Thymus (tissue), 11 donors: ENCODE results near the gene QSOX2. TPM values are rescaled to one million over a fixed set of nuclear protein-coding genes. Genes with fewer than 3 reads are reported as not detected.

Experiments
- DNase-seq, 9 donors: peaks; one replicate each; pipeline ENCODE4 v3.0.0-alpha.2; 2013; ENCODE audit warnings: low spot score in 9 of 9, low read depth in 6 of 9, missing footprints in 1 of 9
- H3K27ac ChIP-seq, 2 donors: one replicate each; pipeline ENCODE4 v1.5.1; 2013; ENCODE audit warnings: control low read depth in 1 of 2, low read depth in 1 of 2, low read length in 1 of 2, mild to moderate bottlenecking in 1 of 2, moderate library complexity in 1 of 2
- H3K27me3 ChIP-seq, 2 donors: one replicate each; pipeline ENCODE4 v1.5.1; 2013; ENCODE audit warnings: low read length in 1 of 2; ENCODE audit not compliant: control insufficient read depth in 2 of 2, insufficient read depth in 1 of 2
- H3K36me3 ChIP-seq, 2 donors: one replicate each; pipeline ENCODE4 v1.5.1; 2013; ENCODE audit warnings: low read length in 1 of 2, mild to moderate bottlenecking in 1 of 2, moderate library complexity in 1 of 2; ENCODE audit not compliant: control insufficient read depth in 2 of 2, insufficient read depth in 2 of 2
- H3K4me1 ChIP-seq, 2 donors: one replicate each; pipeline ENCODE4 v1.5.1; 2013; ENCODE audit warnings: low read length in 2 of 2; ENCODE audit not compliant: control insufficient read depth in 2 of 2, insufficient read depth in 2 of 2
- H3K4me3 ChIP-seq, 2 donors: one replicate each; pipeline ENCODE4 v1.5.1; 2013; ENCODE audit warnings: low read length in 2 of 2, control low read depth in 1 of 2, mild to moderate bottlenecking in 1 of 2
- H3K9me3 ChIP-seq, 2 donors: one replicate each; pipeline ENCODE4 v1.5.1; 2013; ENCODE audit warnings: low read length in 1 of 2, mild to moderate bottlenecking in 1 of 2; ENCODE audit not compliant: control insufficient read depth in 2 of 2, insufficient read depth in 1 of 2
- WGBS: extraction: QIAGEN DNeasy Blood & Tissue Kit; methylation state at CpG from one replicate; pipeline ENCODE4 v1.1.7; 2013; 5-methylcytosine and 5-hydroxymethylcytosine counted together
- polyA plus RNA-seq: library from polyadenylated mRNA; stranded (reverse); fragments of 200-250 nt; gene quantifications from one replicate; pipeline ENCODE4 v1.2.3, GENCODE V29; 2013
- total RNA-seq: library from RNA; stranded (reverse); fragments of 120-200 nt; gene quantifications from one replicate; pipeline ENCODE4 v1.2.4, GENCODE V29; 2013
- donor health status: healthy.

QSOX2 gene
- total and polyA plus RNA-seq, 2 donors = 3.9 to 11.5 TPM

GRCh38 chr9:136211441-136212344 lies 33.9 kb downstream of the QSOX2 start:
- H3K27ac ChIP-seq = no peak overlapping the region
- WGBS = 97% methylated on average over 35 of the region's 35 CpGs
- no peaks in the 10 kb centered on the region for H3K4me1 ChIP-seq
- H3K36me3 ChIP-seq = peaks cover 32 to 64% of the 10 kb centered on the region in 2 donors
- no peak for DNase-seq
- no peaks in the 10 kb centered on the region for H3K27me3 ChIP-seq
- no peak overlapping the region for H3K4me3 ChIP-seq
- peaks cover 0 to 3% of the 10 kb centered on the region in 2 donors for H3K9me3 ChIP-seq

GRCh38 chr9:136211006-136211405 lies 34.6 kb downstream of the QSOX2 start:
- WGBS = 97% methylated on average over 15 of the region's 15 CpGs

GRCh38 chr9:136210276-136210675 lies 35.3 kb downstream of the QSOX2 start:
- Histone ChIP-seq H3K27me3 (peaks cover 5 to 7% of the 10 kb centered on the region in 2 donors), H3K9me3 (peaks cover 0 to 3% of the 10 kb centered on the region in 2 donors), H3K4me1 (no peaks in the 10 kb centered on the region), H3K36me3 (peaks cover 22 to 53% of the 10 kb centered on the region in 2 donors), H3K27ac (no peak overlapping the region), H3K4me3 (no peak overlapping the region)
- DNase-seq = no peak
- 99% methylated on average over 16 of the region's 16 CpGs for WGBS

More at GRCh38 chr9:136211006-136211405, 34.6 kb downstream of the QSOX2 start:
- Histone ChIP-seq H3K27me3 (no peaks in the 10 kb centered on the region), H3K4me1 (no peaks in the 10 kb centered on the region), H3K27ac (no peak overlapping the region), H3K4me3 (no peak overlapping the region), H3K9me3 (peaks cover 0 to 3% of the 10 kb centered on the region in 2 donors), H3K36me3 (peaks cover 26 to 57% of the 10 kb centered on the region in 2 donors)
- DNase-seq = no peak

GRCh38 chr9:136209786-136210185 lies 35.8 kb downstream of the QSOX2 start:
- H3K4me1 ChIP-seq = no peaks in the 10 kb centered on the region
- peaks cover 9 to 11% of the 10 kb centered on the region in 2 donors for H3K27me3 ChIP-seq
- peaks cover 19 to 50% of the 10 kb centered on the region in 2 donors for H3K36me3 ChIP-seq
- no peak overlapping the region for H3K4me3 ChIP-seq
- peaks cover 0 to 3% of the 10 kb centered on the region in 2 donors for H3K9me3 ChIP-seq
- 96% methylated on average over 17 of the region's 17 CpGs for WGBS
- no peak for DNase-seq
- H3K27ac ChIP-seq = no peak overlapping the region

GRCh38 chr9:136209232-136209631 lies 36.4 kb downstream of the QSOX2 start:
- no peak for DNase-seq
- 98% methylated on average over 17 of the region's 17 CpGs for WGBS
- no peaks in the 10 kb centered on the region for H3K4me1 ChIP-seq

GRCh38 chr9:136208675-136209074 lies 36.9 kb downstream of the QSOX2 start:
- no peak for DNase-seq
- H3K4me3 ChIP-seq = no peak overlapping the region
- no peaks in the 10 kb centered on the region for H3K9me3 ChIP-seq
- H3K27ac ChIP-seq = no peak overlapping the region
- H3K4me1 ChIP-seq = no peaks in the 10 kb centered on the region
- WGBS = 96% methylated on average over 17 of the region's 17 CpGs
- H3K27me3 ChIP-seq = peaks cover 21 to 22% of the 10 kb centered on the region in 2 donors
- peaks cover 8 to 40% of the 10 kb centered on the region in 2 donors for H3K36me3 ChIP-seq

More at GRCh38 chr9:136209232-136209631, 36.4 kb downstream of the QSOX2 start:
- Histone ChIP-seq H3K36me3 (peaks cover 14 to 44% of the 10 kb centered on the region in 2 donors), H3K27me3 (peaks cover 15 to 17% of the 10 kb centered on the region in 2 donors), H3K9me3 (no peaks in the 10 kb centered on the region), H3K4me3 (no peak overlapping the region), H3K27ac (no peak overlapping the region)

GRCh38 chr9:136207616-136208015 lies 38.0 kb downstream of the QSOX2 start:
- peaks cover 5 to 36% of the 10 kb centered on the region in 2 donors for H3K36me3 ChIP-seq
- no peaks in the 10 kb centered on the region for H3K4me1 ChIP-seq
- peaks cover 31 to 32% of the 10 kb centered on the region in 2 donors for H3K27me3 ChIP-seq
- no peaks in the 10 kb centered on the region for H3K9me3 ChIP-seq
- 94% methylated on average over 9 of the region's 9 CpGs for WGBS
- H3K4me3 ChIP-seq = no peak overlapping the region
- no peak for DNase-seq
- no peak overlapping the region for H3K27ac ChIP-seq

- Histone ChIP-seq H3K27me3 (peaks cover 40 to 41% of the 10 kb centered on the region in 2 donors), H3K4me1 (no peaks in the 10 kb centered on the region), H3K4me3 (no peak overlapping the region), H3K36me3 (peaks cover 5 to 29% of the 10 kb centered on the region in 2 donors), H3K27ac (no peak overlapping the region), H3K9me3 (no peaks in the 10 kb centered on the region)
- no peak for DNase-seq
- WGBS = 95% methylated on average over 16 of the region's 16 CpGs
Measured at GRCh38 chr9:136206602-136207275, 38.9 kb downstream of the QSOX2 start.

GRCh38 chr9:136205707-136205992 lies 40.0 kb downstream of the QSOX2 start:
- Histone ChIP-seq H3K4me1 (no peaks in the 10 kb centered on the region), H3K9me3 (no peaks in the 10 kb centered on the region), H3K27me3 (peaks cover 51% of the 10 kb centered on the region in 2 donors), H3K27ac (no peak overlapping the region), H3K36me3 (peaks cover 5 to 20% of the 10 kb centered on the region in 2 donors), H3K4me3 (no peak overlapping the region)
- 94% methylated on average over 5 of the region's 5 CpGs for WGBS
- no peak for DNase-seq
